AG04450 (cell line): ENCODE data around the gene STT3B. TPM values are rescaled to one million over a fixed set of nuclear protein-coding genes. Genes with fewer than 3 reads are reported as not detected.

Source experiments
- CTCF ChIA-PET: fragments of 300-600, 350-600 bp; formaldehyde crosslinking; extraction: SDS; loops from one replicate; lab custom pipeline; 2022; ENCODE audit warnings: antibody characterized with exemption, inconsistent platforms; lab: Charles Lee
- POLR2A ChIA-PET: fragments of 350-600 bp; formaldehyde crosslinking; extraction: SDS; loops from one replicate; lab custom pipeline; 2021; ENCODE audit warnings: antibody characterized with exemption, inconsistent platforms; lab: Yijun Ruan, JAX
- DNase-seq: peaks from one replicate; pipeline ENCODE4 v3.0.0-alpha.2; 2011; ENCODE audit warnings: low read depth, low spot score
- H3K27ac ChIP-seq: one replicate; pipeline ENCODE4 v1.5.1; 2012; ENCODE audit warnings: low read depth, low read length, control low read depth
- H3K27me3 ChIP-seq: one replicate; pipeline ENCODE4 v1.6.0; 2012; ENCODE audit warnings: low read length; ENCODE audit not compliant: control insufficient read depth, insufficient read depth
- H3K4me3 ChIP-seq: 2 replicates; pipeline ENCODE4 v1.5.1; 2011; ENCODE audit warnings: mild to moderate bottlenecking, low read depth, low read length, control low read depth
- H3K9me3 ChIP-seq: 2 replicates; pipeline ENCODE4 v1.5.1; 2012; ENCODE audit warnings: low read length; ENCODE audit not compliant: control insufficient read depth, insufficient read depth
- CTCF ChIP-seq: IDR thresholded peaks from 2 replicates; pipeline ENCODE4 v1.5.1; 2011; ENCODE audit warnings: low read depth, low read length, control low read depth, inconsistent platforms
- polyA plus RNA-seq: library from polyadenylated mRNA; depleted of rRNA; stranded (reverse); fragments of >200 nt; gene quantifications from 2 replicates; pipeline ENCODE4 v1.2.3, GENCODE V29; 2011

Gene STT3B
- polyA plus RNA-seq, 1 experiment, result 112 TPM

DNA sequence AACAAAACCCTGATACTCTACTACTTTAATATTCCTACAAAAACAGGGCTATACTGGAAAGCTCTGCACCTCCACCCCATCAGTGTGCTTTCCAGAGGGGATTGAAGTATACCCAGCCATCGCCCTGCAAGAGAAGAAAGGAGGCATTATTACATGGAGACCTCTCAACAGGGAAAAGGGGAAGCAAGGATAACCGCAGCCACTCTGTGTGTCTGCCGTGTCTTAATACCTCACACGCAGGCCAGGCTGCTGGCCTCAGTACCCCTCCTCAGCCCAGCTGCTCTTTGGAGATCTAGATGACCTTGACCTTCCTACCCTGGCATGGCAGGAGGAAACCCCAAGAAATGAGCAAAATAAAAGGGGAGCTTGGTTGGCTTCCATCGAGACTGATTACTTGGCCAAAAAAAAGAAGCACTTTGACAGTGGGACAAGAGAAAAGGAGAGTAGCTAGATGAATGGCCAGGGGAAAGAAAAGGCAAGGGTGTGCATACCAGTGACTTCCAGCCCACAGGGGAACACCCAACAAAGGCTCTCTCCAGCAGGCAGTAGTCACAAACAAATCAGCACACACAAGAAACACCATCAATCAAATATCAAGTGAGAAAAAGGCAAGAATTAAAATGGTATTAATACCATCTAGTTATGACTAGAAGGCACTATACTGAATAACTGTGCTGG, 129.4 kb downstream of the STT3B start:
- TF ChIP-seq CTCF, result no peak
- no peaks in the 10 kb centered on the region for H3K27me3 ChIP-seq
- H3K27ac ChIP-seq, result no peak overlapping the region
- no peak overlapping the region for H3K4me3 ChIP-seq
- H3K9me3 ChIP-seq, result no peaks in the 10 kb centered on the region
- POLR2A ChIA-PET, result no interaction called here
- CTCF ChIA-PET, result no interaction called here
- DNase-seq, result no peak

- Histone ChIP-seq H3K9me3 (no peaks in the 10 kb centered on the region), H3K27me3 (no peaks in the 10 kb centered on the region), H3K4me3 (no peak overlapping the region), H3K27ac (no peak overlapping the region)
- ChIA-PET CTCF (no interaction called here), POLR2A (no interaction called here)
- DNase-seq, result no peak
- no peak for TF ChIP-seq CTCF
These were observed 131.3 kb downstream of the STT3B start for GRCh38 chr3:31664031-31664430.

DNA sequence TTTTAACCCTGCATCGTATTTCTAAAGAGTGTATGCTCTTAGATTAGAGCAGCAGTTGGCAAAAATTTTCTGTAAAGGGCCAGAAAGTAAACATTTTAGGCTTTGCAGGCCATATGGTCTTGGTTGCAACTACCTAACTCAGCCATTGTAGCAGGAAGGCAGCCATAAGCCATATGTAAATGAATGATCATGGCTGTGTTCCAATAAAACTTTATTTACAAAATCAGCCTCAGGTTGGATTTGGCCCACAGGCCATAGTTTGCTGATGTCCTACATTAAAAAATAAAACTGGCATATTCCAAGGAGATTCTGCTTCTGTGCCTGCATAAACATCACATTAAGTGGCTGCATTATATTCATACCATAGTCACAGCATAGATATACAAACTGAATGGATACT, 134.9 kb downstream of the STT3B start:
- POLR2A ChIA-PET, result no interaction called here
- no peak for DNase-seq
- CTCF ChIA-PET, result no interaction called here

DNA sequence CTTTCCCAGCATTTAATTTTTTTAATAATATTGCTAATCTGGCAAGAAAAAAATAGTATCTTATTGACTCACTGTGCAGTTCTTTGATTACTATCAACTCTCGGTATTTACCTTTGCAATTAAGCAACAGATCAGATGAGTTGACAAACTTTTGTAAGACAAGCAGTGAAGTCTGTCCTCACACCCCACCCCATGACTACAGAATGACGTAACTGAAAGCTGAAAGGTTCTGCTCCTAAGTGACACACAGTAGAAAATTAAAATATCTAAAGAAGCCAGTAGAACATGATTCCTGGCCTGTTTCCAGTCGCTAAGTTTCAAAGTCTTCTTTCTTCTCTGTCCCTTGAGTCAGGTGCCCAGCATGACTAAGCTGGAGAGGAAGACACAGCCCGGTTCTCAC, 135.5 kb downstream of the STT3B start:
- H3K9me3 ChIP-seq, result no peaks in the 10 kb centered on the region
- no peaks in the 10 kb centered on the region for H3K27me3 ChIP-seq
- no peak overlapping the region for H3K4me3 ChIP-seq
- DNase-seq, result no peak
- CTCF ChIA-PET, result no interaction called here
- no peak overlapping the region for H3K27ac ChIP-seq
- POLR2A ChIA-PET, result no interaction called here
- TF ChIP-seq CTCF, result no peak

More for the DNA sequence above, 134.9 kb downstream of the STT3B start:
- Histone ChIP-seq H3K27me3 (no peaks in the 10 kb centered on the region), H3K4me3 (no peak overlapping the region), H3K9me3 (no peaks in the 10 kb centered on the region), H3K27ac (no peak overlapping the region)
- TF ChIP-seq CTCF, result no peak

GRCh38 chr3:31670136-31670535, 137.4 kb downstream of the STT3B start:
- CTCF ChIA-PET, result interaction anchor here (0.6 to 1.1 kb wide), 2 partner anchors 25 to 862 kb away, joined by 3 read pairs; no protein-coding TSS in a partner anchor

More at GRCh38 chr3:31670136-31670535, 137.4 kb downstream of the STT3B start:
- Histone ChIP-seq H3K27me3 (no peaks in the 10 kb centered on the region), H3K4me3 (no peak overlapping the region), H3K27ac (no peak overlapping the region), H3K9me3 (no peaks in the 10 kb centered on the region)
- no peak for DNase-seq
- no peak for TF ChIP-seq CTCF
- POLR2A ChIA-PET, result no interaction called here
